A673 (cell line): Measurements from ENCODE around the gene CARD11. TPM values are rescaled to one million over a fixed set of nuclear protein-coding genes. Genes with fewer than 3 reads are reported as not detected.

ENCODE experiments used
- BruUV-seq: library from RNA; stranded (reverse); fragments of 400-500 nt; replicated peaks from 2 replicates; lab custom pipeline; 2021; lab: Mats Ljungman, UMichigan
- CTCF ChIA-PET: fragments of 300-600 bp; sonication (Branson Sonifier 250); formaldehyde crosslinking; loops from one replicate; lab custom pipeline; 2022; ENCODE audit warnings: antibody characterized with exemption; lab: Charles Lee
- POLR2A ChIA-PET: fragments of 300-600 bp; sonication (Branson Sonifier 250); formaldehyde crosslinking; loops from one replicate; lab custom pipeline; 2022; ENCODE audit warnings: antibody characterized with exemption; ENCODE audit not compliant: low non-redundant PET; lab: Charles Lee
- DNase-seq: peaks from one replicate; pipeline ENCODE4 v3.0.0-alpha.2; 2015; ENCODE audit warnings: low spot score
- H3K27ac ChIP-seq: fragments of 200-600 bp; sonication (generic); 2 replicates; pipeline ENCODE4 v1.5.1; 2016; ENCODE audit warnings: mixed run types, low read depth, mild to moderate bottlenecking, mixed read lengths, antibody characterized with exemption, low read length; ENCODE audit not compliant: poor library complexity, severe bottlenecking
- H3K27me3 ChIP-seq: fragments of 200-600 bp; sonication (generic); replicated peaks from 2 replicates; pipeline ENCODE4 v1.6.1; 2017; ENCODE audit warnings: mixed run types, low read depth, mild to moderate bottlenecking, mixed read lengths, antibody characterized with exemption, low read length; ENCODE audit not compliant: insufficient read depth, poor library complexity
- H3K36me3 ChIP-seq: fragments of 200-600 bp; sonication (generic); 2 replicates; pipeline ENCODE4 v1.6.1; 2016; ENCODE audit warnings: mixed run types, mild to moderate bottlenecking, mixed read lengths, antibody characterized with exemption, low read length; ENCODE audit not compliant: insufficient read depth, poor library complexity, severe bottlenecking
- H3K4me1 ChIP-seq: fragments of 200-600 bp; sonication (generic); 2 replicates; pipeline ENCODE4 v1.6.1; 2017; ENCODE audit warnings: mixed run types, mild to moderate bottlenecking, mixed read lengths, antibody characterized with exemption, low read length; ENCODE audit not compliant: insufficient read depth, poor library complexity, severe bottlenecking
- H3K4me3 ChIP-seq: fragments of 200-600 bp; sonication (generic); 2 replicates; pipeline ENCODE4 v1.5.1; 2016; ENCODE audit warnings: low read depth, mixed run types, mild to moderate bottlenecking, mixed read lengths, low read length; ENCODE audit not compliant: poor library complexity, severe bottlenecking
- H3K9me3 ChIP-seq: fragments of 200-600 bp; sonication (generic); 2 replicates; pipeline ENCODE4 v1.6.1; 2016; ENCODE audit warnings: mixed run types, low read depth, mild to moderate bottlenecking, mixed read lengths, antibody characterized with exemption, low read length; ENCODE audit not compliant: poor library complexity, severe bottlenecking
- CTCF ChIP-seq: fragments of 300-800, 200-600 bp; sonication (generic); conservative IDR thresholded peaks from 2 replicates; pipeline ENCODE4 v1.5.1; 2017; ENCODE audit warnings: low read depth, mild to moderate bottlenecking, antibody characterized with exemption, low read length, moderate library complexity, mixed read lengths
- EZH2 ChIP-seq: fragments of 200-600 bp; sonication (generic); IDR thresholded peaks from 2 replicates; pipeline ENCODE4 v1.6.1; 2017; ENCODE audit warnings: borderline replicate concordance, low read depth, mild to moderate bottlenecking, mixed read lengths, antibody characterized with exemption, low read length; ENCODE audit not compliant: poor library complexity, severe bottlenecking
- intact Hi-C: fragments of 100-400 bp; cut with micrococcal nuclease; formaldehyde crosslinking; loops from one replicate; pipeline ENCODE4 v1.10.0; 2022; ENCODE audit not compliant: unreplicated experiment
- total RNA-seq: library from RNA; stranded (reverse); gene quantifications from 2 replicates; pipeline ENCODE4 v1.2.3, GENCODE V29; 2021

The CARD11 gene
- total RNA-seq, 1 experiment from 2014 or later = 1.8 TPM

- Histone ChIP-seq H3K27me3 (no peaks in the 10 kb centered on the region), H3K9me3 (no peaks in the 10 kb centered on the region), H3K4me3 (no peak overlapping the region), H3K36me3 (no peaks in the 10 kb centered on the region), H3K27ac (no peak overlapping the region), H3K4me1 (peaks cover 8% of the 10 kb centered on the region)
- DNase-seq = peak; percentile 89
- intact Hi-C loops = no loop called here
- POLR2A ChIA-PET = no interaction called here
- no peak for TF ChIP-seq EZH2
- peak; percentile 95 for TF ChIP-seq CTCF
- BruUV-seq = no TSS peak
- CTCF ChIA-PET = interaction anchor here (0.5 to 1.0 kb wide), 2 partner anchors 32 to 35 kb away, joined by 4 read pairs; no protein-coding TSS in a partner anchor
Measured at GRCh38 chr7:2886900-2887299, 156.8 kb downstream of the CARD11 start.

- peaks cover 10% of the 10 kb centered on the region for H3K4me1 ChIP-seq
- ChIA-PET CTCF (interaction anchor here (1.0 kb wide), 1 partner anchor 35 kb away, joined by 4 read pairs; no protein-coding TSS in a partner anchor), POLR2A (no interaction called here)
- H3K27me3 ChIP-seq = no peaks in the 10 kb centered on the region
- no TSS peak for BruUV-seq
- no peak for TF ChIP-seq EZH2
- TF ChIP-seq CTCF = no peak
- H3K27ac ChIP-seq = no peak overlapping the region
- DNase-seq = no peak
- no peak overlapping the region for H3K4me3 ChIP-seq
- no peaks in the 10 kb centered on the region for H3K36me3 ChIP-seq
- H3K9me3 ChIP-seq = no peaks in the 10 kb centered on the region
- intact Hi-C loops = no loop called here
Measured at GRCh38 chr7:2886391-2886790, 157.3 kb downstream of the CARD11 start.

GRCh38 chr7:2884161-2884560 is 159.5 kb downstream of the CARD11 start:
- TF ChIP-seq CTCF (no peak), EZH2 (no peak)
- POLR2A ChIA-PET = no interaction called here
- Histone ChIP-seq H3K4me1 (peaks cover 10% of the 10 kb centered on the region), H3K36me3 (no peaks in the 10 kb centered on the region), H3K9me3 (no peaks in the 10 kb centered on the region), H3K27ac (no peak overlapping the region), H3K27me3 (no peaks in the 10 kb centered on the region), H3K4me3 (no peak overlapping the region)
- intact Hi-C loops = loop anchor here (5.0 kb wide), 1 partner anchor 273 kb away; no protein-coding TSS in a partner anchor
- CTCF ChIA-PET = no interaction called here
- BruUV-seq = no TSS peak
- no peak for DNase-seq
